Measurements from ENCODE around the gene BMP8B.

DNA sequence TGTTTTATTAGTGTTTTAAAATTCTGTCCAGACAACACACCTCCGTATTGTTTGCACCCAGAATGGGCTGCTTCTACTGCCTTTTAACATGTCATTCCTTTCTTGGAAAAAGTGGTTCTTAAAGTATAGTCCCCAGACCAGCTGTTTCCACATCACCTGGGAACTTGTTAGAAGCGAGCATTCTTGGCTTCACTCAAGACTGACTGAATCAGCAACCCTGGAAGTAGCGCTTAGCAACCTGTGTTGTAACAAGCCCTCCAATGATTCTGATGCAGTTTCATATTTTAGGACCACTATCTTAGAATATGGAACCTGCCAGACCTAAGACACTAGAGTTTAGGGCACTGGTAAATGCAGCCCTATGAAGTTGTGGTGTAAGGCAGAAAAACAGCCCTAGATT lies 55.9 kb downstream of the BMP8B start:
- TF ChIP-seq CTCF (IDR thresholded peaks at IDR 0.05) (no peak), POLR2A (IDR thresholded peaks at IDR 0.05; ENCODE audit: low read length) (no peak), MYC (IDR thresholded peaks at IDR 0.05; ENCODE audit: borderline replicate concordance, low read length) (no peak), MAX (IDR thresholded peaks at IDR 0.05) (no peak), EP300 (IDR thresholded peaks at IDR 0.05) (no peak), MAZ (IDR thresholded peaks at IDR 0.05; ENCODE audit: borderline replicate concordance, low read depth, low read length) (no peak), RCOR1 (IDR thresholded peaks at IDR 0.05; ENCODE audit: low read depth, low read length) (no peak), GATA3 (IDR thresholded peaks at IDR 0.05; ENCODE audit: borderline replicate concordance) (no peak), HDAC2 (IDR thresholded peaks at IDR 0.05) (no peak), FOSB (CRISPR knock-in tag; IDR thresholded peaks at IDR 0.05) (no peak)
- TF ChIP-seq, protein P1, sequence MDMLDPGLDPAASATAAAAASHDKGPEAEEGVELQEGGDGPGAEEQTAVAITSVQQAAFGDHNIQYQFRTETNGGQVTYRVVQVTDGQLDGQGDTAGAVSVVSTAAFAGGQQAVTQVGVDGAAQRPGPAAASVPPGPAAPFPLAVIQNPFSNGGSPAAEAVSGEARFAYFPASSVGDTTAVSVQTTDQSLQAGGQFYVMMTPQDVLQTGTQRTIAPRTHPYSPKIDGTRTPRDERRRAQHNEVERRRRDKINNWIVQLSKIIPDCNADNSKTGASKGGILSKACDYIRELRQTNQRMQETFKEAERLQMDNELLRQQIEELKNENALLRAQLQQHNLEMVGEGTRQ (IDR thresholded peaks at IDR 0.05): no peak
- TF ChIP-seq, protein P2, sequence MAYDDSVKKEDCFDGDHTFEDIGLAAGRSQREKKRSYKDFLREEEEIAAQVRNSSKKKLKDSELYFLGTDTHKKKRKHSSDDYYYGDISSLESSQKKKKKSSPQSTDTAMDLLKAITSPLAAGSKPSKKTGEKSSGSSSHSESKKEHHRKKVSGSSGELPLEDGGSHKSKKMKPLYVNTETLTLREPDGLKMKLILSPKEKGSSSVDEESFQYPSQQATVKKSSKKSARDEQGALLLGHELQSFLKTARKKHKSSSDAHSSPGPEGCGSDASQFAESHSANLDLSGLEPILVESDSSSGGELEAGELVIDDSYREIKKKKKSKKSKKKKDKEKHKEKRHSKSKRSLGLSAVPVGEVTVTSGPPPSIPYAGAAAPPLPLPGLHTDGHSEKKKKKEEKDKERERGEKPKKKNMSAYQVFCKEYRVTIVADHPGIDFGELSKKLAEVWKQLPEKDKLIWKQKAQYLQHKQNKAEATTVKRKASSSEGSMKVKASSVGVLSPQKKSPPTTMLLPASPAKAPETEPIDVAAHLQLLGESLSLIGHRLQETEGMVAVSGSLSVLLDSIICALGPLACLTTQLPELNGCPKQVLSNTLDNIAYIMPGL (CRISPR knock-in tag; IDR thresholded peaks at IDR 0.05; ENCODE audit: borderline replicate concordance): no peak
